Caco-2 (cell line): ENCODE data around the gene COX6B1. TPM values are rescaled to one million over a fixed set of nuclear protein-coding genes. Genes with fewer than 3 reads are reported as not detected.
A peak's percentile ranks its signal among the peaks of the same experiment; 100 is the strongest.

ENCODE experiments used
- BruUV-seq: library from RNA; stranded (reverse); fragments of 400-500 nt; replicated peaks from 2 replicates; lab custom pipeline; 2021; lab: Mats Ljungman, UMichigan
- CTCF ChIA-PET: fragments of 300-600 bp; sonication (Branson Sonifier 250); formaldehyde crosslinking; loops from one replicate; lab custom pipeline; 2022; ENCODE audit warnings: antibody characterized with exemption; lab: Charles Lee
- POLR2A ChIA-PET: fragments of 300-600 bp; sonication (Branson Sonifier 250); formaldehyde crosslinking; loops from one replicate; lab custom pipeline; 2022; ENCODE audit warnings: antibody characterized with exemption; lab: Charles Lee
- DNase-seq, 2 experiments: peaks; one replicate each; pipeline versions ENCODE4 v3.0.0 to v3.0.0-alpha.2; 2020 to 2022
- H3K27me3 ChIP-seq: replicated peaks from 2 replicates; pipeline ENCODE4 v1.6.0; 2011; ENCODE audit warnings: low read length; ENCODE audit not compliant: control insufficient read depth, insufficient read depth
- H3K36me3 ChIP-seq: 2 replicates; pipeline ENCODE4 v1.5.1; 2011; ENCODE audit warnings: low read length; ENCODE audit not compliant: control insufficient read depth, insufficient read depth
- H3K4me1 ChIP-seq: fragments of 250-450 bp; sonication (Bioruptor Pico); 2 replicates; pipeline ENCODE4 v1.5.1; 2020; ENCODE audit warnings: mild to moderate bottlenecking
- H3K4me3 ChIP-seq: 2 replicates; pipeline ENCODE4 v1.5.1; 2011; ENCODE audit warnings: low read depth, mild to moderate bottlenecking, control low read depth, low read length
- H3K9me3 ChIP-seq: fragments of 250-450 bp; sonication (Bioruptor Pico); 2 replicates; pipeline ENCODE4 v1.5.1; 2020; ENCODE audit warnings: mild to moderate bottlenecking, moderate library complexity
- H3K27ac Mint-ChIP-seq: one replicate; pipeline ENCODE4 v1.8.0; 2022; ENCODE audit warnings: mixed read lengths; ENCODE audit not compliant: unreplicated experiment
- H3K27me3 Mint-ChIP-seq: one replicate; pipeline ENCODE4 v1.8.0; 2022; ENCODE audit warnings: mixed read lengths; ENCODE audit not compliant: insufficient read depth, unreplicated experiment
- H3K36me3 Mint-ChIP-seq: one replicate; pipeline ENCODE4 v1.8.0; 2022; ENCODE audit warnings: mild to moderate bottlenecking, mixed read lengths; ENCODE audit not compliant: insufficient read depth, unreplicated experiment
- H3K4me1 Mint-ChIP-seq: one replicate; pipeline ENCODE4 v1.8.0; 2022; ENCODE audit warnings: low read depth, mixed read lengths; ENCODE audit not compliant: unreplicated experiment
- H3K4me3 Mint-ChIP-seq: one replicate; pipeline ENCODE4 v1.8.0; 2022; ENCODE audit warnings: mild to moderate bottlenecking, moderate library complexity, mixed read lengths; ENCODE audit not compliant: unreplicated experiment
- H3K9me3 Mint-ChIP-seq: one replicate; pipeline ENCODE4 v1.8.0; 2022; ENCODE audit warnings: mixed read lengths; ENCODE audit not compliant: unreplicated experiment
- CTCF ChIP-seq, 2 experiments: fragments of 200-600 bp in 1 of 2; IDR thresholded peaks; 1 replicate in 1 of 2; 2 replicates in 1 of 2; pipeline versions ENCODE4 v1.5.1 to v1.8.0; 2011 to 2022; ENCODE audit warnings: antibody characterized with exemption in 1 of 2, control low read depth in 1 of 2, inconsistent platforms in 1 of 2, low read depth in 1 of 2, low read length in 1 of 2, mild to moderate bottlenecking in 1 of 2, moderate library complexity in 1 of 2; ENCODE audit not compliant: insufficient read depth in 1 of 2, severe bottlenecking in 1 of 2, unreplicated experiment in 1 of 2
- intact Hi-C: fragments of 100-400 bp; cut with micrococcal nuclease; formaldehyde crosslinking; loops from one replicate; pipeline ENCODE4 v1.10.0; 2022; ENCODE audit not compliant: unreplicated experiment
- total RNA-seq: library from RNA; stranded (reverse); gene quantifications from 2 replicates; pipeline ENCODE4 v1.2.3, GENCODE V29; 2022

Gene COX6B1
- total RNA-seq, 1 experiment from 2014 or later = 551 TPM

- TF ChIP-seq CTCF (IDR thresholded peaks at IDR 0.05; ENCODE audit: insufficient read depth in 1 of 2, low read depth in 1 of 2, low read length in 1 of 2, severe bottlenecking in 1 of 2, unreplicated experiment in 1 of 2) = no peak
- Mint-ChIP-seq H3K36me3 (peaks cover 32% of the 10 kb centered on the region), H3K4me1 (peaks cover 12% of the 10 kb centered on the region), H3K27ac (peak within 1 kb of the TSS; percentile 36), H3K9me3 (no peaks in the 10 kb centered on the region), H3K27me3 (no peaks in the 10 kb centered on the region), H3K4me3 (peak within 1 kb of the TSS; percentile 74)
- Histone ChIP-seq H3K27me3 (no peaks in the 10 kb centered on the region), H3K9me3 (no peaks in the 10 kb centered on the region), H3K4me3 (peak within 1 kb of the TSS; percentile 80), H3K36me3 (no peaks in the 10 kb centered on the region), H3K4me1 (peaks cover 26% of the 10 kb centered on the region)
- POLR2A ChIA-PET = no interaction called here
- intact Hi-C loops = loop anchor here (5.0 kb wide), 1 partner anchor 94 kb away; the partner anchor contains the start of gene TMEM147
- no TSS peak for BruUV-seq
- DNase-seq = no peak
- CTCF ChIA-PET = no interaction called here
Measured at GRCh38 chr19:35641515-35642151, 6.5 kb upstream of the COX6B1 start, which contains the start of gene ETV2. TSS of gene ETV2 (plus strand) at chr19:35641745. CDS start at chr19:35642461, 716 bp downstream.

GRCh38 chr19:35642312-35642711 lies 5.8 kb upstream of the COX6B1 start:
- Mint-ChIP-seq H3K27ac (peak overlapping the region; percentile 36), H3K4me3 (peak overlapping the region; percentile 74), H3K9me3 (no peaks in the 10 kb centered on the region), H3K36me3 (peaks cover 30% of the 10 kb centered on the region), H3K27me3 (no peaks in the 10 kb centered on the region), H3K4me1 (peaks cover 12% of the 10 kb centered on the region)
- POLR2A ChIA-PET = no interaction called here
- H3K36me3 ChIP-seq = no peaks in the 10 kb centered on the region
- no peaks in the 10 kb centered on the region for H3K27me3 ChIP-seq
- DNase-seq = no peak
- H3K4me1 ChIP-seq = peaks cover 26% of the 10 kb centered on the region
- no TSS peak for BruUV-seq
- CTCF ChIA-PET = interaction anchor here (0.6 to 1.4 kb wide), 3 partner anchors 41 to 132 kb away, joined by 3 to 5 read pairs (median 4); no protein-coding TSS in a partner anchor
- peak overlapping the region; percentile 80 for H3K4me3 ChIP-seq
- no peak for TF ChIP-seq CTCF (IDR thresholded peaks at IDR 0.05; ENCODE audit: insufficient read depth in 1 of 2, low read depth in 1 of 2, low read length in 1 of 2, severe bottlenecking in 1 of 2, unreplicated experiment in 1 of 2)
- intact Hi-C loops = loop anchor here (5.0 kb wide), 1 partner anchor 95 kb away; the partner anchor contains the start of gene TMEM147
- H3K9me3 ChIP-seq = no peaks in the 10 kb centered on the region

GRCh38 chr19:35642798-35643254 lies 5.3 kb upstream of the COX6B1 start:
- H3K4me3 Mint-ChIP-seq = peak overlapping the region; percentile 74
- H3K4me1 Mint-ChIP-seq = peaks cover 12% of the 10 kb centered on the region
- TSS peak; percentile 2 for BruUV-seq
- CTCF ChIA-PET = interaction anchor here (0.6 to 1.4 kb wide), 3 partner anchors 42 to 132 kb away, joined by 3 to 5 read pairs (median 4); no protein-coding TSS in a partner anchor
- peak overlapping the region; percentile 36 for H3K27ac Mint-ChIP-seq
- POLR2A ChIA-PET = interaction anchor here (1.1 kb wide), 1 partner anchor 18 kb away, joined by 3 read pairs; no protein-coding TSS in a partner anchor
- Histone ChIP-seq H3K36me3 (no peaks in the 10 kb centered on the region), H3K9me3 (no peaks in the 10 kb centered on the region), H3K4me3 (peak overlapping the region; percentile 80), H3K4me1 (peaks cover 26% of the 10 kb centered on the region), H3K27me3 (no peaks in the 10 kb centered on the region)
- TF ChIP-seq CTCF (IDR thresholded peaks at IDR 0.05; ENCODE audit: insufficient read depth in 1 of 2, low read depth in 1 of 2, low read length in 1 of 2, severe bottlenecking in 1 of 2, unreplicated experiment in 1 of 2) = no peak
- no peaks in the 10 kb centered on the region for H3K27me3 Mint-ChIP-seq
- no peaks in the 10 kb centered on the region for H3K9me3 Mint-ChIP-seq
- intact Hi-C loops = loop anchor here (1.0 to 5.0 kb wide), 2 partner anchors 15 to 96 kb away; partner anchors contain the start of gene TMEM147
- H3K36me3 Mint-ChIP-seq = peaks cover 28% of the 10 kb centered on the region
- DNase-seq = no peak
